ENCODE results near the gene PRAMEF33.
"Not testable (repeated sequence)": the region's sequence is repeated elsewhere in the genome, so short reads cannot be mapped to it uniquely, and the experiment has no call there.

GRCh38 chr1:13347034-13347433 is 43.7 kb downstream of the PRAMEF33 start, which contains the start of gene PRAMEF14:
- TF ChIP-seq, protein P1, sequence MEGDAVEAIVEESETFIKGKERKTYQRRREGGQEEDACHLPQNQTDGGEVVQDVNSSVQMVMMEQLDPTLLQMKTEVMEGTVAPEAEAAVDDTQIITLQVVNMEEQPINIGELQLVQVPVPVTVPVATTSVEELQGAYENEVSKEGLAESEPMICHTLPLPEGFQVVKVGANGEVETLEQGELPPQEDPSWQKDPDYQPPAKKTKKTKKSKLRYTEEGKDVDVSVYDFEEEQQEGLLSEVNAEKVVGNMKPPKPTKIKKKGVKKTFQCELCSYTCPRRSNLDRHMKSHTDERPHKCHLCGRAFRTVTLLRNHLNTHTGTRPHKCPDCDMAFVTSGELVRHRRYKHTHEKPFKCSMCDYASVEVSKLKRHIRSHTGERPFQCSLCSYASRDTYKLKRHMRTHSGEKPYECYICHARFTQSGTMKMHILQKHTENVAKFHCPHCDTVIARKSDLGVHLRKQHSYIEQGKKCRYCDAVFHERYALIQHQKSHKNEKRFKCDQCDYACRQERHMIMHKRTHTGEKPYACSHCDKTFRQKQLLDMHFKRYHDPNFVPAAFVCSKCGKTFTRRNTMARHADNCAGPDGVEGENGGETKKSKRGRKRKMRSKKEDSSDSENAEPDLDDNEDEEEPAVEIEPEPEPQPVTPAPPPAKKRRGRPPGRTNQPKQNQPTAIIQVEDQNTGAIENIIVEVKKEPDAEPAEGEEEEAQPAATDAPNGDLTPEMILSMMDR (IDR thresholded peaks at IDR 0.05), result not testable (repeated sequence)
- TF ChIP-seq POLR2A (IDR thresholded peaks at IDR 0.05), result not testable (repeated sequence)
